Activated CD4-positive, alpha-beta T cell treated with anti-CD3 and anti-CD28 coated beads, Interleukin-2, amount 50 U/mL, for 24 hours (primary cell): ENCODE data around the gene PAQR7.

ENCODE experiments used
- DNase-seq, 2 donors: peaks; one replicate each; pipeline ENCODE4 v3.0.0-alpha.2; 2020; ENCODE audit warnings: low read depth in 1 of 2, low spot score in 1 of 2

The PAQR7 gene

GRCh38 chr1:25875154-25875855 is at the start of gene PAQR7:
TSS of gene PAQR7 (minus strand) at chr1:25875708. CDS start at chr1:25863839, 11,869 bp downstream.
- DNase-seq: peak; percentile 21 to 28

GRCh38 chr1:25924454-25924853 is 48.9 kb upstream of the PAQR7 start:
- DNase-seq: no peak

- no peak for DNase-seq
These were observed 47.6 kb upstream of the PAQR7 start for GRCh38 chr1:25922971-25923552.

GRCh38 chr1:25922056-25922970 is 46.8 kb upstream of the PAQR7 start:
- peak; percentile 20 to 26 for DNase-seq

- no peak for DNase-seq
These were observed 43.1 kb upstream of the PAQR7 start for GRCh38 chr1:25918615-25919014.

GRCh38 chr1:25917996-25918395 is 42.5 kb upstream of the PAQR7 start:
- DNase-seq: no peak

GRCh38 chr1:25916460-25916859 is 41.0 kb upstream of the PAQR7 start:
- DNase-seq: no peak

- DNase-seq: no peak
These were observed 38.8 kb upstream of the PAQR7 start for GRCh38 chr1:25914074-25914995.

GRCh38 chr1:25913206-25913605 is 37.7 kb upstream of the PAQR7 start:
- no peak for DNase-seq

- DNase-seq: no peak
These were observed 36.7 kb upstream of the PAQR7 start for GRCh38 chr1:25912076-25912831.

GRCh38 chr1:25911162-25911561 is 35.7 kb upstream of the PAQR7 start:
- DNase-seq: no peak

GRCh38 chr1:25909040-25909439 is 33.5 kb upstream of the PAQR7 start:
- no peak for DNase-seq

- DNase-seq: no peak
These were observed 32.7 kb upstream of the PAQR7 start for GRCh38 chr1:25908161-25908560.

GRCh38 chr1:25907601-25908000 is 32.1 kb upstream of the PAQR7 start:
- DNase-seq: no peak

GRCh38 chr1:25906644-25907300 is 31.3 kb upstream of the PAQR7 start:
- no peak for DNase-seq

GRCh38 chr1:25905680-25906643 is 30.5 kb upstream of the PAQR7 start, which contains the start of gene STMN1:
TSS of gene STMN1 (minus strand) at chr1:25906419. CDS start at chr1:25904676, 1,743 bp downstream.
- peak; percentile 74 to 87 for DNase-seq

- peak; percentile 80 to 90 for DNase-seq
These were observed 29.6 kb upstream of the PAQR7 start for GRCh38 chr1:25904943-25905679.

- DNase-seq: no peak
These were observed 28.5 kb upstream of the PAQR7 start for GRCh38 chr1:25903986-25904385.
